GM12891 (cell line): Measurements from ENCODE around the gene ANK3.

Experiments used
- PAX5 ChIP-seq: IDR thresholded peaks from 2 replicates; pipeline ENCODE4 v1.6.1; 2011; ENCODE audit warnings: low read length, moderate library complexity, mild to moderate bottlenecking; ENCODE audit not compliant: insufficient read depth, severe bottlenecking
- POLR2A ChIP-seq: IDR thresholded peaks from 2 replicates; pipeline ENCODE4 v1.6.1; 2011; ENCODE audit warnings: low read depth, low read length, control low read depth
- POLR2AphosphoS5 ChIP-seq: IDR thresholded peaks from 2 replicates; pipeline ENCODE4 v1.6.1; 2011; ENCODE audit warnings: low read depth, low read length, control low read depth
- POU2F2 ChIP-seq: IDR thresholded peaks from 2 replicates; pipeline ENCODE4 v1.6.1; 2011; ENCODE audit warnings: low read depth, mild to moderate bottlenecking, control low read depth, low read length, moderate library complexity
- SPI1 ChIP-seq: IDR thresholded peaks from 2 replicates; pipeline ENCODE4 v1.6.1; 2011; ENCODE audit warnings: low read depth, low read length, control low read depth
- TAF1 ChIP-seq: IDR thresholded peaks from 2 replicates; pipeline ENCODE4 v1.6.1; 2011; ENCODE audit warnings: low read depth, low read length, control low read depth

GRCh38 chr10:60389413-60390025 lies at the start of gene ANK3:
- TF ChIP-seq POLR2A: no peak
- no peak for TF ChIP-seq SPI1
- no peak for TF ChIP-seq POLR2AphosphoS5
- no peak for TF ChIP-seq TAF1
- no peak for TF ChIP-seq PAX5
- TF ChIP-seq POU2F2: no peak
